ENCODE measurements around the gene PKD2L1. TPM values are rescaled to one million over a fixed set of nuclear protein-coding genes. Genes with fewer than 3 reads are reported as not detected.

PKD2L1 gene
- total and polyA plus RNA-seq, 10 of the 15 experiments (the other 5 are each of a cell fraction or from before 2014, with no cell fraction given) = 0.05 to 0.17 (median 0.08) TPM; not detected in 6

GRCh38 chr10:100362570-100363496, 32.8 kb upstream of the PKD2L1 start:
- BruUV-seq (replicated peaks) = no TSS peak
- Histone ChIP-seq H3K79me2 (ENCODE audit: control insufficient read depth, insufficient read depth, low read length) (no peaks in the 10 kb centered on the region), H3K4me1 (ENCODE audit: control insufficient read depth, insufficient read depth, low read length) (no peaks in the 10 kb centered on the region; the same call in 1 of the 2 replicates), H3K4me3 (no peak overlapping the region), H2AFZ (ENCODE audit: control insufficient read depth, low read depth, low read length) (no peak overlapping the region), H3K27me3 (replicated peaks in 1 of 2; ENCODE audit: control insufficient read depth in 2 of 2, insufficient read depth in 2 of 2, low read length in 1 of 2) (no peaks in the 10 kb centered on the region), H3K36me3 (ENCODE audit: control insufficient read depth in 2 of 2, insufficient read depth in 2 of 2, low read length in 1 of 2) (peaks cover 4 to 9% of the 10 kb centered on the region in 2 experiments), H4K20me1 (ENCODE audit: control insufficient read depth, insufficient read depth) (no peaks in the 10 kb centered on the region), H3K27ac (ENCODE audit: control insufficient read depth, insufficient read depth) (no peak overlapping the region), H3K9me3 (replicated peaks; ENCODE audit: control insufficient read depth, insufficient read depth, low read length) (no peaks in the 10 kb centered on the region), H3K9ac (ENCODE audit: control insufficient read depth, insufficient read depth, low read length) (no peak overlapping the region), H3K4me2 (ENCODE audit: control insufficient read depth, insufficient read depth) (no peak overlapping the region)
- no peak for DNase-seq (ENCODE audit: low read depth, low spot score)
- SMC1A ChIA-PET (ENCODE audit: uncharacterized antibody, unreplicated experiment) = interaction anchor here (5.1 kb wide), 1 partner anchor 12 kb away, joined by 27 read pairs; no protein-coding TSS in a partner anchor
- CTCF ChIA-PET = interaction anchor here (1.3 to 5.5 kb wide), 2 partner anchors 10 to 13 kb away, joined by 3 to 43 read pairs; partner anchors contain the start of gene SCD
- in situ Hi-C loops (cut with MboI) (no loop called here), intact Hi-C loops (cut with micrococcal nuclease; ENCODE audit: unreplicated experiment) (no loop called here)
- no peak for FAIRE-seq
- 73% methylated on average over 6 of the region's 6 CpGs for WGBS (ENCODE audit: insufficient coverage, insufficient replicate concordance, low lambda C conversion rate, missing lambda C conversion rate)
- ATAC-seq = no peak
- RAD21 ChIA-PET (ENCODE audit: unreplicated experiment) = interaction anchor here (1.6 to 1.7 kb wide), 2 partner anchors 11 to 20 kb away, joined by 3 read pairs; no protein-coding TSS in a partner anchor
- TF ChIP-seq MTA3 (IDR thresholded peaks at IDR 0.05; ENCODE audit: borderline replicate concordance, low read length) (no peak), ATF3 (IDR thresholded peaks at IDR 0.05; ENCODE audit: borderline replicate concordance, extremely low read depth, low read depth, low read length) (no peak), POLR2AphosphoS2 (IDR thresholded peaks at IDR 0.05; ENCODE audit: low read depth, low read length) (no peak), NR2C1 (IDR thresholded peaks at IDR 0.05) (no peak), SPI1 (IDR thresholded peaks at IDR 0.05; ENCODE audit: borderline replicate concordance, insufficient read depth, low read depth, low read length) (no peak), IKZF2 (IDR thresholded peaks at IDR 0.05) (no peak), ZNF207 (IDR thresholded peaks at IDR 0.05; ENCODE audit: borderline replicate concordance) (no peak), RB1 (IDR thresholded peaks at IDR 0.05; ENCODE audit: borderline replicate concordance) (no peak)
- POLR2A ChIA-PET = interaction anchor here (1.5 kb wide), 1 partner anchor 17 kb away, joined by 5 read pairs; no protein-coding TSS in a partner anchor
